ENCODE data around the gene PRIMA1. TPM values are rescaled to one million over a fixed set of nuclear protein-coding genes. Genes with fewer than 3 reads are reported as not detected.

PRIMA1 gene
- total and polyA plus RNA-seq, 3 donors from 2014 or later: 2.1 to 7.3 (median 3.4) TPM

- 61 to 72% methylated on average over 4 of the region's 4 CpGs for WGBS, 2 donors
- H3K4me1 ChIP-seq: no peaks in the 10 kb centered on the region
- no peak overlapping the region for H3K4me3 ChIP-seq
- DNase-seq: no peak
- TF ChIP-seq, protein P1, sequence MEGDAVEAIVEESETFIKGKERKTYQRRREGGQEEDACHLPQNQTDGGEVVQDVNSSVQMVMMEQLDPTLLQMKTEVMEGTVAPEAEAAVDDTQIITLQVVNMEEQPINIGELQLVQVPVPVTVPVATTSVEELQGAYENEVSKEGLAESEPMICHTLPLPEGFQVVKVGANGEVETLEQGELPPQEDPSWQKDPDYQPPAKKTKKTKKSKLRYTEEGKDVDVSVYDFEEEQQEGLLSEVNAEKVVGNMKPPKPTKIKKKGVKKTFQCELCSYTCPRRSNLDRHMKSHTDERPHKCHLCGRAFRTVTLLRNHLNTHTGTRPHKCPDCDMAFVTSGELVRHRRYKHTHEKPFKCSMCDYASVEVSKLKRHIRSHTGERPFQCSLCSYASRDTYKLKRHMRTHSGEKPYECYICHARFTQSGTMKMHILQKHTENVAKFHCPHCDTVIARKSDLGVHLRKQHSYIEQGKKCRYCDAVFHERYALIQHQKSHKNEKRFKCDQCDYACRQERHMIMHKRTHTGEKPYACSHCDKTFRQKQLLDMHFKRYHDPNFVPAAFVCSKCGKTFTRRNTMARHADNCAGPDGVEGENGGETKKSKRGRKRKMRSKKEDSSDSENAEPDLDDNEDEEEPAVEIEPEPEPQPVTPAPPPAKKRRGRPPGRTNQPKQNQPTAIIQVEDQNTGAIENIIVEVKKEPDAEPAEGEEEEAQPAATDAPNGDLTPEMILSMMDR (IDR thresholded peaks at IDR 0.05): no peak
- TF ChIP-seq POLR2A (IDR thresholded peaks at IDR 0.05): no peak
- H3K27me3 ChIP-seq: no peaks in the 10 kb centered on the region
- H3K36me3 ChIP-seq (ENCODE audit: low read depth, missing control alignments): no peaks in the 10 kb centered on the region
- intact Hi-C loops (cut with DNase I; ENCODE audit: low total_unique reads): no loop called here
- H3K27ac ChIP-seq: no peak overlapping the region
- H3K9me3 ChIP-seq: no peaks in the 10 kb centered on the region
These were observed 2.9 kb downstream of the PRIMA1 start for GRCh38 chr14:93785423-93785822.

DNA sequence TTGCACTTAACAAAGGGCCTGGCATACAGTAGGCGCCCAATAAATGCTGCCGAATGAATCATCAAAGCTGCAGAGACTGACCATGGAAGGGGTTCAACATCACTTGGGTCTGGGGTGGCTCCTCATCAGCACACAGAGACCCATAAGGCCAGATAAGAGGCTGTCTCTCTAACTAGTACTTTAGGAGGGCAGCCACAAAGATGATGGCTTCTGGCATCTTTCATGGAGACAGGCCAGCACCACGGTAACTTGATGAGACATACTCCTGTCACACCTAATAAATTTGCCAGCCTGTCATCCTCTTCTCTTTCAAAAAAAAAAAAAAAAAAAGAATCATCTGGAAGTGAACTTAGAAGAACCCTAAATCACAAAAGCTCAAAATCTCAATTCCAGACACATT lies 3.4 kb downstream of the PRIMA1 start:
- Histone ChIP-seq H3K4me1 (no peaks in the 10 kb centered on the region), H3K36me3 (ENCODE audit: low read depth, missing control alignments) (no peaks in the 10 kb centered on the region), H3K9me3 (no peaks in the 10 kb centered on the region), H3K27me3 (no peaks in the 10 kb centered on the region), H3K27ac (no peak overlapping the region), H3K4me3 (no peak overlapping the region)
- WGBS, 2 donors: 73 to 77% methylated on average over 3 of the region's 3 CpGs
- intact Hi-C loops (cut with DNase I; ENCODE audit: low total_unique reads): no loop called here
- DNase-seq: no peak
- no peak for TF ChIP-seq POLR2A (IDR thresholded peaks at IDR 0.05)
- TF ChIP-seq, protein P1 (IDR thresholded peaks at IDR 0.05): no peak

GRCh38 chr14:93780813-93781400 lies 7.4 kb downstream of the PRIMA1 start:
- intact Hi-C loops (cut with DNase I; ENCODE audit: low total_unique reads): no loop called here
- H3K4me3 ChIP-seq: no peak overlapping the region
- no peak overlapping the region for H3K27ac ChIP-seq
- H3K36me3 ChIP-seq (ENCODE audit: low read depth, missing control alignments): no peaks in the 10 kb centered on the region
- no peak for DNase-seq
- H3K27me3 ChIP-seq: no peaks in the 10 kb centered on the region
- TF ChIP-seq, protein P1 (IDR thresholded peaks at IDR 0.05): no peak
- no peak for TF ChIP-seq POLR2A (IDR thresholded peaks at IDR 0.05)
- 70 to 76% methylated on average over 12 to 14 of the region's 14 CpGs for WGBS, 2 donors
- H3K4me1 ChIP-seq: no peaks in the 10 kb centered on the region
- no peaks in the 10 kb centered on the region for H3K9me3 ChIP-seq

- Histone ChIP-seq H3K4me1 (no peaks in the 10 kb centered on the region), H3K27me3 (no peaks in the 10 kb centered on the region), H3K27ac (no peak overlapping the region), H3K9me3 (no peaks in the 10 kb centered on the region), H3K36me3 (ENCODE audit: low read depth, missing control alignments) (no peaks in the 10 kb centered on the region), H3K4me3 (no peak overlapping the region)
- WGBS, 2 donors: 80 to 85% methylated on average over 16 to 20 of the region's 20 CpGs
- intact Hi-C loops (cut with DNase I; ENCODE audit: low total_unique reads): no loop called here
- DNase-seq: no peak
- TF ChIP-seq, protein P1 (IDR thresholded peaks at IDR 0.05): no peak
- TF ChIP-seq POLR2A (IDR thresholded peaks at IDR 0.05): no peak
These were observed 9.2 kb downstream of the PRIMA1 start for GRCh38 chr14:93778856-93779629.

All from testis (tissue), 3 donors.